OCI-LY1 (cell line): ENCODE data around the gene TXNDC2.

Experiments used
- H2AFZ ChIP-seq: fragments of 200-600 bp; sonication (generic), shearing (Covaris generic); 2 replicates; pipeline ENCODE4 v1.6.0; 2014; ENCODE audit warnings: antibody characterized with exemption, mild to moderate bottlenecking, low read length
- H3F3A ChIP-seq: fragments of 200-600 bp; sonication (generic), shearing (Covaris generic); 2 replicates; pipeline ENCODE4 v1.6.0; 2014; ENCODE audit warnings: mild to moderate bottlenecking, antibody characterized with exemption, low read length, moderate library complexity; ENCODE audit not compliant: insufficient read depth
- H3K27ac ChIP-seq: fragments of 200-600 bp; sonication (generic); 2 replicates; pipeline ENCODE4 v1.5.1; 2014; ENCODE audit warnings: low read length, mixed run types, mild to moderate bottlenecking, low read depth; ENCODE audit not compliant: poor library complexity, severe bottlenecking
- H3K27me3 ChIP-seq: fragments of 200-600 bp; sonication (generic); 2 replicates; pipeline ENCODE4 v1.6.0; 2014; ENCODE audit warnings: antibody characterized with exemption, mild to moderate bottlenecking, low read length, moderate library complexity; ENCODE audit not compliant: insufficient read depth
- H3K36me3 ChIP-seq: fragments of 200-600 bp; sonication (generic); 2 replicates; pipeline ENCODE4 v1.6.1; 2014; ENCODE audit warnings: mild to moderate bottlenecking, antibody characterized with exemption, low read length, moderate library complexity, mixed read lengths; ENCODE audit not compliant: insufficient read depth
- H3K4me1 ChIP-seq: fragments of 200-600 bp; sonication (generic); 2 replicates; pipeline ENCODE4 v1.5.1; 2014; ENCODE audit warnings: mild to moderate bottlenecking, low read length, moderate library complexity; ENCODE audit not compliant: insufficient read depth, severe bottlenecking
- H3K4me2 ChIP-seq: fragments of 200-600 bp; sonication (generic), shearing (Covaris generic); 2 replicates; pipeline ENCODE4 v1.6.1; 2014; ENCODE audit warnings: low read length
- H3K4me3 ChIP-seq: fragments of 200-600 bp; sonication (generic); 2 replicates; pipeline ENCODE4 v1.5.1; 2014; ENCODE audit warnings: low read length, low read depth, mild to moderate bottlenecking, mixed read lengths; ENCODE audit not compliant: poor library complexity, severe bottlenecking
- H3K79me2 ChIP-seq: fragments of 200-600 bp; shearing (Covaris generic); 2 replicates; pipeline ENCODE4 v1.6.1; 2016; ENCODE audit warnings: mixed run types, low read length, mixed read lengths; ENCODE audit not compliant: insufficient read depth
- H3K9ac ChIP-seq: fragments of 200-600 bp; sonication (generic), shearing (Covaris generic); 2 replicates; pipeline ENCODE4 v1.6.1; 2014; ENCODE audit warnings: mild to moderate bottlenecking, low read length, mixed read lengths
- H3K9me2 ChIP-seq: fragments of 200-600 bp; sonication (generic), shearing (Covaris generic); 2 replicates; pipeline ENCODE4 v1.6.1; 2014; ENCODE audit warnings: low read depth, mild to moderate bottlenecking, low read length, mixed read lengths
- H3K9me3 ChIP-seq: fragments of 200-600 bp; shearing (Covaris generic); 2 replicates; pipeline ENCODE4 v1.6.1; 2014; ENCODE audit warnings: low read length, mixed read lengths
- H4K20me1 ChIP-seq: fragments of 200-600 bp; sonication (generic), shearing (Covaris generic); 2 replicates; pipeline ENCODE4 v1.6.0; 2016; ENCODE audit warnings: mild to moderate bottlenecking, low read length; ENCODE audit not compliant: insufficient read depth
- CTCF ChIP-seq: fragments of 200-600 bp; sonication (generic), shearing (Covaris generic); IDR thresholded peaks from 2 replicates; pipeline ENCODE4 v1.5.1; 2017; ENCODE audit warnings: mild to moderate bottlenecking, antibody characterized with exemption, low read length, moderate library complexity, mixed read lengths
- EZH2 ChIP-seq: fragments of 200-600 bp; sonication (generic), shearing (Covaris generic); IDR thresholded peaks from 2 replicates; pipeline ENCODE4 v1.8.0; 2017; ENCODE audit warnings: borderline replicate concordance, mixed run types, mild to moderate bottlenecking, antibody characterized with exemption, low read length, moderate library complexity, mixed read lengths

TXNDC2 gene

GRCh38 chr18:9878783-9879242, 7.0 kb upstream of the TXNDC2 start:
- no peak overlapping the region for H3K9ac ChIP-seq
- no peaks in the 10 kb centered on the region for H3K9me2 ChIP-seq
- H3K9me3 ChIP-seq: no peaks in the 10 kb centered on the region
- TF ChIP-seq CTCF (no peak), EZH2 (no peak)
- H4K20me1 ChIP-seq: no peaks in the 10 kb centered on the region
- no peak overlapping the region for H3K27ac ChIP-seq
- no peaks in the 10 kb centered on the region for H3K36me3 ChIP-seq
- no peak overlapping the region for H2AFZ ChIP-seq
- H3F3A ChIP-seq: no peaks in the 10 kb centered on the region
- no peaks in the 10 kb centered on the region for H3K27me3 ChIP-seq
- no peaks in the 10 kb centered on the region for H3K4me1 ChIP-seq
- no peaks in the 10 kb centered on the region for H3K79me2 ChIP-seq
- no peak overlapping the region for H3K4me2 ChIP-seq
- no peak overlapping the region for H3K4me3 ChIP-seq

- TF ChIP-seq EZH2 (no peak), CTCF (no peak)
- no peaks in the 10 kb centered on the region for H3K9me3 ChIP-seq
Observed at GRCh38 chr18:9884090-9884489, 1.7 kb upstream of the TXNDC2 start.

GRCh38 chr18:9884532-9885140, 1.1 kb upstream of the TXNDC2 start:
- H3K27ac ChIP-seq: no peak overlapping the region
- no peaks in the 10 kb centered on the region for H3K4me1 ChIP-seq
- H3K27me3 ChIP-seq: peaks cover 8% of the 10 kb centered on the region
- no peak overlapping the region for H3K9ac ChIP-seq
- no peaks in the 10 kb centered on the region for H3K9me3 ChIP-seq
- H3F3A ChIP-seq: no peaks in the 10 kb centered on the region
- H3K9me2 ChIP-seq: no peaks in the 10 kb centered on the region
- no peaks in the 10 kb centered on the region for H4K20me1 ChIP-seq
- H3K36me3 ChIP-seq: no peaks in the 10 kb centered on the region
- H3K79me2 ChIP-seq: no peaks in the 10 kb centered on the region
- no peak for TF ChIP-seq EZH2
- H3K4me3 ChIP-seq: no peak overlapping the region
- no peak overlapping the region for H2AFZ ChIP-seq
- no peak overlapping the region for H3K4me2 ChIP-seq

More at GRCh38 chr18:9884090-9884489, 1.7 kb upstream of the TXNDC2 start:
- H3K4me3 ChIP-seq: no peak overlapping the region
- H3K4me1 ChIP-seq: no peaks in the 10 kb centered on the region
- H3K4me2 ChIP-seq: no peak overlapping the region
- no peak overlapping the region for H2AFZ ChIP-seq
- H3K79me2 ChIP-seq: no peaks in the 10 kb centered on the region
- no peak overlapping the region for H3K27ac ChIP-seq
- no peaks in the 10 kb centered on the region for H3F3A ChIP-seq
- H4K20me1 ChIP-seq: no peaks in the 10 kb centered on the region
- H3K9me2 ChIP-seq: no peaks in the 10 kb centered on the region
- no peaks in the 10 kb centered on the region for H3K36me3 ChIP-seq
- H3K27me3 ChIP-seq: peaks cover 8% of the 10 kb centered on the region
- no peak overlapping the region for H3K9ac ChIP-seq

GRCh38 chr18:9886005-9886348, 204 bp downstream of the TXNDC2 start:
- Histone ChIP-seq H3K27me3 (peaks cover 8% of the 10 kb centered on the region), H2AFZ (no peak overlapping the region)

More at GRCh38 chr18:9886005-9886348, 204 bp downstream of the TXNDC2 start:
- H3F3A ChIP-seq: no peaks in the 10 kb centered on the region
- H3K9ac ChIP-seq: no peak overlapping the region
- no peak overlapping the region for H3K27ac ChIP-seq
- no peaks in the 10 kb centered on the region for H3K79me2 ChIP-seq
- no peaks in the 10 kb centered on the region for H3K36me3 ChIP-seq
- no peaks in the 10 kb centered on the region for H3K4me1 ChIP-seq
- no peak overlapping the region for H3K4me2 ChIP-seq
- H3K4me3 ChIP-seq: no peak overlapping the region
- no peaks in the 10 kb centered on the region for H4K20me1 ChIP-seq
- H3K9me2 ChIP-seq: no peaks in the 10 kb centered on the region
- TF ChIP-seq CTCF (no peak), EZH2 (no peak)
- H3K9me3 ChIP-seq: no peaks in the 10 kb centered on the region
